K562 (cell line): ENCODE results near the gene MAP2. TPM values are rescaled to one million over a fixed set of nuclear protein-coding genes. Genes with fewer than 3 reads are reported as not detected.

Experiments used
- ATAC-seq: fragments of 200-7000 bp; cut with Tn5 transposase; 3 replicates; pipeline ENCODE4 v1.9.1; 2020; ENCODE audit warnings: moderate library complexity
- BruUV-seq: library from RNA; stranded (reverse); fragments of 400-500 nt; replicated peaks from 2 replicates; lab custom pipeline; 2021; lab: Mats Ljungman, UMichigan
- CTCF ChIA-PET: fragments of 300-600 bp; formaldehyde crosslinking; extraction: SDS; loops from one replicate; lab custom pipeline; 2021; ENCODE audit warnings: low intra/inter-chr PET ratio; lab: Yijun Ruan, JAX
- POLR2A ChIA-PET: fragments of 300-600, 350-650 bp; sonication (Branson Sonifier 250); formaldehyde crosslinking; extraction: SDS; loops from one replicate; lab custom pipeline; 2021; ENCODE audit warnings: antibody characterized with exemption, inconsistent platforms; lab: Yijun Ruan, JAX
- DNase-seq, 4 experiments: peaks; one replicate each; pipeline versions ENCODE4 v3.0.0 to v3.0.0-alpha.2; 2011 to 2018; ENCODE audit warnings: low spot score in 3 of 4, mixed read lengths in 3 of 4; ENCODE audit errors: extremely low read depth in 1 of 4
- FAIRE-seq: peaks from 2 replicates; lab custom pipeline; 2011; peaks lifted over from hg19 to GRCh38; lab: Jason Lieb, UNC
- H2AFZ ChIP-seq: 2 replicates; pipeline ENCODE4 v1.6.0; 2011; ENCODE audit warnings: low read depth, low read length, control low read depth, inconsistent platforms
- H3K27ac ChIP-seq: fragments of 200-600 bp; 3 replicates; pipeline ENCODE4 v1.8.0; 2011; ENCODE audit warnings: low read depth, mild to moderate bottlenecking, control low read depth, inconsistent platforms, low read length, moderate library complexity, mixed read lengths; ENCODE audit errors: extremely low read depth
- H3K27me3 ChIP-seq, 2 experiments: fragments of 300-600 bp in 1 of 2; 2 replicates in 1 of 2; 3 replicates in 1 of 2; pipeline versions ENCODE4 v1.6.0 to v1.8.0; 2011; ENCODE audit warnings: inconsistent platforms in 2 of 2, low read length in 2 of 2, mild to moderate bottlenecking in 1 of 2, mixed read lengths in 1 of 2, moderate library complexity in 1 of 2; ENCODE audit not compliant: control insufficient read depth in 2 of 2, insufficient read depth in 2 of 2
- H3K36me3 ChIP-seq: fragments of 300-600 bp; 3 replicates; pipeline ENCODE4 v1.8.0; 2011; ENCODE audit warnings: mild to moderate bottlenecking, low read length, inconsistent platforms; ENCODE audit not compliant: control insufficient read depth, insufficient read depth
- H3K4me1 ChIP-seq, 2 experiments: fragments of 200-600 bp in 1 of 2; replicated peaks in 1 of 2; 2 replicates in 1 of 2; 3 replicates in 1 of 2; pipeline versions ENCODE4 v1.5.1 to v1.8.0; 2011; ENCODE audit warnings: inconsistent platforms in 2 of 2, low read length in 2 of 2, mild to moderate bottlenecking in 1 of 2, mixed read lengths in 1 of 2, moderate library complexity in 1 of 2; ENCODE audit not compliant: control insufficient read depth in 2 of 2, insufficient read depth in 2 of 2
- H3K4me2 ChIP-seq: 2 replicates; pipeline ENCODE4 v1.6.1; 2011; ENCODE audit warnings: low read length, control low read depth, inconsistent platforms, mixed read lengths; ENCODE audit not compliant: insufficient read depth
- H3K4me3 ChIP-seq: fragments of 200-600 bp; sonication (generic), shearing (Covaris generic); 2 replicates; pipeline ENCODE4 v1.5.1; 2016; ENCODE audit warnings: control low read depth, inconsistent platforms
- H3K79me2 ChIP-seq: fragments of 200-600 bp; 3 replicates; pipeline ENCODE4 v1.8.0; 2011; ENCODE audit warnings: low read length, inconsistent platforms; ENCODE audit not compliant: control insufficient read depth, insufficient read depth
- H3K9ac ChIP-seq, 2 experiments: 2 replicates each; pipeline versions ENCODE4 v1.6.0 to v1.6.1; 2011; ENCODE audit warnings: low read depth in 2 of 2, low read length in 2 of 2, control low read depth in 1 of 2, inconsistent platforms in 1 of 2, mild to moderate bottlenecking in 1 of 2, mixed read lengths in 1 of 2; ENCODE audit not compliant: insufficient read depth in 1 of 2
- H3K9me1 ChIP-seq: one replicate; pipeline ENCODE4 v1.6.0; 2011; ENCODE audit warnings: inconsistent platforms, mild to moderate bottlenecking, low read length, moderate library complexity; ENCODE audit not compliant: control insufficient read depth, insufficient read depth
- H3K9me3 ChIP-seq: replicated peaks from 2 replicates; pipeline ENCODE4 v1.5.1; 2011; ENCODE audit warnings: low read depth, low read length, inconsistent platforms; ENCODE audit not compliant: control insufficient read depth, insufficient read depth
- H4K20me1 ChIP-seq: replicated peaks from 2 replicates; pipeline ENCODE4 v1.6.1; 2011; ENCODE audit warnings: low read length, inconsistent platforms, mixed read lengths; ENCODE audit not compliant: control insufficient read depth, insufficient read depth
- CTBP1 ChIP-seq: fragments of 450-650 bp; IDR thresholded peaks from 2 replicates; pipeline ENCODE4 v1.6.1; 2016; ENCODE audit warnings: borderline replicate concordance
- MCM7 ChIP-seq, 2 experiments: fragments of 450-650 bp; IDR thresholded peaks; 2 replicates each; pipeline ENCODE4 v1.6.1; 2016 to 2018
- NFIC ChIP-seq: fragments of 450-650 bp; IDR thresholded peaks from 2 replicates; pipeline ENCODE4 v1.6.1; 2017; ENCODE audit warnings: mild to moderate bottlenecking, inconsistent platforms
- NONO ChIP-seq, 2 experiments: fragments of 200-400 bp in 1 of 2; fragments of 450-650 bp in 1 of 2; formaldehyde crosslinking in 1 of 2; IDR thresholded peaks; 2 replicates each; pipeline ENCODE4 v1.6.1; 2017; ENCODE audit warnings: low read depth in 2 of 2, mild to moderate bottlenecking in 2 of 2, moderate library complexity in 2 of 2, low read length in 1 of 2
- ZNF23 ChIP-seq: fragments of 250-450 bp; sonication (Bioruptor Pico); IDR thresholded peaks from 2 replicates; pipeline ENCODE4 v1.4.0; 2020; ENCODE audit warnings: mild to moderate bottlenecking
- WGBS: fragments of 100-300 bp; shearing (Covaris generic); methylation state at CpG from one replicate; pipeline ENCODE4 v1.1.6; 2016; ENCODE audit warnings: low coverage, mixed read lengths; ENCODE audit not compliant: insufficient coverage; ENCODE audit errors: missing lambda C conversion rate; 5-methylcytosine and 5-hydroxymethylcytosine counted together
- in situ Hi-C: fragments of 300-500 bp; cut with MboI; formaldehyde crosslinking; loops from 4 replicates; pipeline ENCODE4 v1.15.0; 2018; ENCODE audit warnings: inconsistent platforms, mixed read lengths
- intact Hi-C: fragments of 100-400 bp; cut with micrococcal nuclease; formaldehyde crosslinking; loops from 2 replicates; pipeline ENCODE4 v1.14.2; 2022
- polyA plus RNA-seq, 8 experiments: library from polyadenylated mRNA; depleted of rRNA in 4 of 8; stranded (reverse) in 5 of 8; unstranded in 3 of 8; fragments of >200 nt; fragmentation: Nextera tagmentation in 2 of 8; fragmentation: Illumina TruSeq in 1 of 8; extraction: Ambion mirVana in 2 of 8; extraction: Trizol in 1 of 8; gene quantifications; 2 replicates each; pipeline versions ENCODE4 v1.2.1 to v1.2.3, GENCODE V29; 2011 to 2014; ENCODE audit warnings: inconsistent platforms in 1 of 8, missing spikeins in 1 of 8
- total RNA-seq, 7 experiments: library from RNA; depleted of rRNA in 6 of 7; stranded (reverse); fragments of >200 nt in 6 of 7; fragmentation: Illumina TruSeq in 2 of 7; extraction: Trizol in 2 of 7; gene quantifications; 2 replicates each; pipeline versions ENCODE4 v1.2.1 to v1.2.3, GENCODE V29; 2011 to 2021; ENCODE audit warnings: low replicate concordance in 1 of 7
- TF ChIP-seq, protein P1 (sequence below): sonication (generic); formaldehyde crosslinking; IDR thresholded peaks from 2 replicates; pipeline ENCODE4 v1.8.1; 2023; ENCODE audit warnings: mild to moderate bottlenecking, missing genetic modification reagents

MAP2 gene
- total and polyA plus RNA-seq, 9 of the 15 experiments (the other 6 are each of a cell fraction or from before 2014, with no cell fraction given), result 0.13 TPM; not detected in 8

DNA sequence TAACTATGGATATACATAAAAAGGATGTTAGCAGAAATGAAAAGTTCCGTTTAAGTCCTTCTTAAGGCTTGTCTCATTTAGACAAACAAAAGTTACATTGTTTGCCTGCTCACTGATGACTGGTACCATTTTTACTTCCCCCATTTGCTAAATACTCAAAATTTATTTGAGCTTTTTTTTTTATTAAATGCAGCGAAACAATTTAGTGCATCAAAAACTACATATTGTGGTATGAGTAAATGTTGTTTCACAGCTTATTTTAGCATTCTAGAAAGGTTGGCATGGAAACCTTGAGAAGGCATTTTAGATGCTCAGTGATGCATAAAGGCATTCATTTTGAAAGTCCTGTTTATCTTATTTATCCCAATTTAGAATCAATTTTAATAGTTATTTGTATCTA lies 100.0 kb downstream of the MAP2 start:
- intact Hi-C loops, result no loop called here
- Histone ChIP-seq H3K27ac (no peak overlapping the region), H3K9ac (no peak overlapping the region), H3K79me2 (no peaks in the 10 kb centered on the region), H3K9me1 (no peaks in the 10 kb centered on the region), H4K20me1 (no peaks in the 10 kb centered on the region), H3K4me1 (no peaks in the 10 kb centered on the region), H3K4me3 (no peak overlapping the region), H3K36me3 (no peaks in the 10 kb centered on the region), H3K27me3 (no peaks in the 10 kb centered on the region), H3K4me2 (no peak overlapping the region), H2AFZ (no peak overlapping the region), H3K9me3 (no peaks in the 10 kb centered on the region)
- CTCF ChIA-PET, result no interaction called here
- ATAC-seq (no peak), FAIRE-seq (no peak), DNase-seq (no peak)
- TF ChIP-seq ZNF23 (CRISPR knock-in tag) (no peak), CTBP1 (no peak), NFIC (no peak), NONO (IDR thresholded peaks at IDR 0.05; ENCODE audit: low read depth in 2 of 2, low read length in 1 of 2) (no peak), MCM7 (IDR thresholded peaks at IDR 0.05) (no peak)
- TF ChIP-seq, protein P1, sequence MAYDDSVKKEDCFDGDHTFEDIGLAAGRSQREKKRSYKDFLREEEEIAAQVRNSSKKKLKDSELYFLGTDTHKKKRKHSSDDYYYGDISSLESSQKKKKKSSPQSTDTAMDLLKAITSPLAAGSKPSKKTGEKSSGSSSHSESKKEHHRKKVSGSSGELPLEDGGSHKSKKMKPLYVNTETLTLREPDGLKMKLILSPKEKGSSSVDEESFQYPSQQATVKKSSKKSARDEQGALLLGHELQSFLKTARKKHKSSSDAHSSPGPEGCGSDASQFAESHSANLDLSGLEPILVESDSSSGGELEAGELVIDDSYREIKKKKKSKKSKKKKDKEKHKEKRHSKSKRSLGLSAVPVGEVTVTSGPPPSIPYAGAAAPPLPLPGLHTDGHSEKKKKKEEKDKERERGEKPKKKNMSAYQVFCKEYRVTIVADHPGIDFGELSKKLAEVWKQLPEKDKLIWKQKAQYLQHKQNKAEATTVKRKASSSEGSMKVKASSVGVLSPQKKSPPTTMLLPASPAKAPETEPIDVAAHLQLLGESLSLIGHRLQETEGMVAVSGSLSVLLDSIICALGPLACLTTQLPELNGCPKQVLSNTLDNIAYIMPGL, result no peak
- no TSS peak for BruUV-seq
- POLR2A ChIA-PET, result no interaction called here
- 0% methylated on average over 2 of the region's 2 CpGs for WGBS
- in situ Hi-C loops, result no loop called here
